Epithelial cell of proximal tubule (primary cell): ENCODE results near the gene ZMYM2. TPM values are rescaled to one million over a fixed set of nuclear protein-coding genes. Genes with fewer than 3 reads are reported as not detected.

Source experiments
- DNase-seq: peaks from one replicate; pipeline ENCODE4 v3.0.0-alpha.2; 2011; ENCODE audit warnings: low read depth
- H3K4me3 ChIP-seq: 2 replicates; pipeline ENCODE4 v1.5.1; 2011; ENCODE audit warnings: low read depth, mild to moderate bottlenecking, low read length
- total RNA-seq: library from RNA; depleted of rRNA; stranded (reverse); fragments of >200 nt; gene quantifications from 2 replicates; pipeline ENCODE4 v1.2.3, GENCODE V29; 2015
- TF ChIP-seq, protein P1 (sequence below): conservative IDR thresholded peaks from 2 replicates; pipeline ENCODE4 v1.5.1; 2012; ENCODE audit warnings: low read depth, mild to moderate bottlenecking, low read length

Gene ZMYM2
- total RNA-seq, 1 donor from 2014 or later: 27.9 TPM

DNA sequence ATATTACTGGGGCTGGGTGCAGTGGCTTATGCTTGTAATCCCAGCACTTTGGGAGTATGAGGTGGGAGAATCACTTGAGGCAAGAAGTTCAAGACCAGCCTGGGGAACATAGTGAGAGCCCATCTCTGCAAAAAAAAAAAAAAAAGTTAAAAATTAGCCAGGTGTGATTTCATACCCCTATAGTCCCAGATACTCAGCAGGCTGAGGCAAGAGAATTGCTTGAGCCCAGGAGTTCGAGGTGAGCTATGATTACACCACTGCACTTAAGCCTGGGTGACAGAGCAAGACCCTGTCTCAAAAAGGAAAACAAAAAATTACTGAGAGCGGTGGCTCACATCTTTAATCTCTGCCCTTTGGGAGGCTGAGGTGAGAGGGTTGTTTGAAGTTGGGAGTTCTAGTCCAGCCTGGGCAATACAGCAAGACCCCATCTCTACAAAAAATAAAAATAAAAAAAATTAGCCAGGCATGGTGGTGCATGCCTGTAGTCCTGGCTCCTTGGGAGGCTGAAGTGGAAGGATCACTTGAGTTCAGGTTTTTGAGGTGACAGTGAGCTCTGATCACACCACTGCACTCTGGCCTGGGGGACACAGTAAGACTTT is 87.5 kb downstream of the ZMYM2 start:
- H3K4me3 ChIP-seq: no peak overlapping the region
- DNase-seq: no peak
- TF ChIP-seq, protein P1, sequence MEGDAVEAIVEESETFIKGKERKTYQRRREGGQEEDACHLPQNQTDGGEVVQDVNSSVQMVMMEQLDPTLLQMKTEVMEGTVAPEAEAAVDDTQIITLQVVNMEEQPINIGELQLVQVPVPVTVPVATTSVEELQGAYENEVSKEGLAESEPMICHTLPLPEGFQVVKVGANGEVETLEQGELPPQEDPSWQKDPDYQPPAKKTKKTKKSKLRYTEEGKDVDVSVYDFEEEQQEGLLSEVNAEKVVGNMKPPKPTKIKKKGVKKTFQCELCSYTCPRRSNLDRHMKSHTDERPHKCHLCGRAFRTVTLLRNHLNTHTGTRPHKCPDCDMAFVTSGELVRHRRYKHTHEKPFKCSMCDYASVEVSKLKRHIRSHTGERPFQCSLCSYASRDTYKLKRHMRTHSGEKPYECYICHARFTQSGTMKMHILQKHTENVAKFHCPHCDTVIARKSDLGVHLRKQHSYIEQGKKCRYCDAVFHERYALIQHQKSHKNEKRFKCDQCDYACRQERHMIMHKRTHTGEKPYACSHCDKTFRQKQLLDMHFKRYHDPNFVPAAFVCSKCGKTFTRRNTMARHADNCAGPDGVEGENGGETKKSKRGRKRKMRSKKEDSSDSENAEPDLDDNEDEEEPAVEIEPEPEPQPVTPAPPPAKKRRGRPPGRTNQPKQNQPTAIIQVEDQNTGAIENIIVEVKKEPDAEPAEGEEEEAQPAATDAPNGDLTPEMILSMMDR: no peak

DNA sequence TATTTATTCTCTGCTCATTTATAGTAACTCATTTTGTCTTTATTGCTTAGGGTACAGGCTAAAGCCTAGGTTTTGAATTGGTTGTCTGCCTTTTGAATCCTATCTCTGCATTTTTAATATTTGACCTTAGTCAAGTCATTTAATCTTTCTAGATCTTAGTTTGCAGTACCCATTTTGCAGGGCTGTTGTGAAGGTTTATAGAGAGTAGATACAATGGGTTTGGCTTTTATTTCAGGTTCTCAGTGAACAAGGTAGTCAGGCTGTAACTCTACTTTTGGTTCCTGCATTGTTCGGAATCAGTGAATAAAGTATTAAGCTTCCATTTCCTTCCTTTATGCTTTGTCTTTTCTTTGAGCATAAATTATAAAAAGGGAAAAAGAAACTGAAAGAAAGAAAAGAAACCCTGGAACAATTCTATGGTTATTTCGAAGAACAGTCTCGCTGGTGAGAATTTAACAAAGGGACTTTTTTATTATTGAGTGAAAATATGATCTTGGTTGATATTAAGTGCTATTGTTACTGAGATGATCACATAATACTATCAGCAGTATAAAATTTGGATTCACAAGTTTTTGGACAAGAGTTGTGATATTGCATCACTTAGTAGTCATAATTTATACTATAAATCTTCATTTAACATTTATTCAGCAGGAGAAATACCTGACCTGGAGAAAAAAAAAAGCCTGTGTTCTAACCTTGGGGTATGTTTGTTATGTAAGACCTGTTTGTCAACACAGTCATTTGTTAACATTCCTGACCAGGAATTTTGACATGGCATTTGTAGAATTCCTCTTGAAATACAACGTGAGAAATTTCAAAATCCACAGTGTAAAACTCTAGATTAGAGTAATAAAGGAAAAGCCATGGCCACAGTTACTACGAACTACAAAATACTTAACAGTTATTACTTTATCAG is 91.3 kb downstream of the ZMYM2 start:
- DNase-seq: no peak
- H3K4me3 ChIP-seq: no peak overlapping the region
- TF ChIP-seq, protein P1: no peak

DNA sequence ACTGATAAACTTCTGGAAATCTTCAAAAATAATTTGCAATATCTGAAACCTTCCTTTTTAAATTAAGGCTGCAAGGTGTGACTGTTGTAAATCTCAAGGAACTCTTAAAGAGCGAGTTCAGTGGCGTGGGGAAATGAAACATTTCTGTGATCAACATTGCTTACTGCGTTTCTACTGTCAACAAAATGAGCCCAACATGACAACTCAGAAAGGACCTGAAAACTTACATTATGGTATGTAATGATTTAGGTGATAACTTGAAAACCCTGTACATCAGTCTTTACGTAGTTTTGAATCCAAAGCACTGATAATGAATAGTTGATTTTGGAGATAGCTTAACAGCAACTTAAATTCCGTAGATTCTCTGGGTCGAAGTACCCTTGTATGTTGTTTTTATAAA is 92.8 kb downstream of the ZMYM2 start:
- no peak overlapping the region for H3K4me3 ChIP-seq
- TF ChIP-seq, protein P1: no peak
- DNase-seq: no peak

DNA sequence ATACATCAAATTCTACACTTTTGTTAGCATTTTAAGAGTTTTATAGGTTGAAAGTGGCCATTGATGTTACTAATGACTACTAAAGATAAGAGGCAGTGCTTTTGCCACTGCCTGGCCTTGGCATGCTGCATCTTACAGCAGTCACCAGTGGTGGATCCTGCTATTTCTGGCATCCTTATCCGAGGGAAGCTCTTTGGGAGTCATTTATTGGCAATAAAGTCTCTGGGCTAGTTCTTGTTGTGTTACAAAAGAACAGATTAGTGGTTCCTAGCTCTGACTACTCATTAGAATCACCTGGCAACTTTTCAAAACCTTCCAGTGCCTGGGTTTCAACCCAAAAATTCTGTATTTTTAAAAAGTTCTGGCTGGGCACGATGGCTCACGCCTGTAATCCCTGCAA is 94.5 kb downstream of the ZMYM2 start:
- H3K4me3 ChIP-seq: no peak overlapping the region
- no peak for DNase-seq
- TF ChIP-seq, protein P1: no peak

DNA sequence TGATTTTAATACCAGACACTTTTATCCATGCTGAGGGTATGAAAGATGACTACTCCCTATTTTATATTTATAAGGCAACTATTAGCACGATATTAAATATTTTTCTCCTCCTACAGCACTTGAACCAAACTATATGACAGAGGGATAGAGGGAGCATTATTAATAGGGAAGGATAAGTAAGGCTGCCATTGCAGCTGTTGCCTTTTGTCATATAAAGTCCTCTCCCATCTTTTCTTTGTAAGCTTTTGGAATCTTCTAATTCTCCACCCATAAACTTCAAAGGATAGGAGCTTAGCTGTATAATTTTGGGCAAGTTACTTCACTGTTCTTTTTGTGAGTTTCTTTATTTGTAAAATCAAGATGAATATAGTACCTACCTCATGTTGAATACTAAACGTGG is 95.4 kb downstream of the ZMYM2 start:
- no peak for DNase-seq
- TF ChIP-seq, protein P1: no peak
- H3K4me3 ChIP-seq: no peak overlapping the region

DNA sequence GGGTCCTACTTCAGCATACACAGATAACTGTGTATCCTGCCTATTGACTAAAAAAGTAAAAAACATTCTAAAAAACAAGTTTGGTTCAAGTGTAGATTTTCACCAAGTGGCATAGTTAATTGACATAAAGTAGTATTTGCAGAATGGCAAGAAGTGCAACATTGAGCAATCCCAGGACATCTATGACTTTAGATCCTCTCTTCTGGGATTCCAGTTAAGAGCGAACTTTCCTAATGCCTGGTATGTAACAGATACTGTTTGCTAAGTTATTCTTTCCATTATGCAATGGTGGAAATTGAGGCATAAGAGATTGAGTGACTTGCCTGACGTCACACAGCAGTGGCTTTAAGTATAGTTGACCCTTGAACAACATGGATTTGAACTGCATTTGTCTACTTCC is 96.1 kb downstream of the ZMYM2 start:
- DNase-seq: no peak
- TF ChIP-seq, protein P1: no peak
- H3K4me3 ChIP-seq: no peak overlapping the region
